OCI-LY3 (cell line): ENCODE data around the gene SP9.

Experiments
- H2AFZ ChIP-seq: fragments of 200-600, 300-600 bp; shearing (Covaris generic); 2 replicates; pipeline ENCODE4 v1.6.0; 2014; ENCODE audit warnings: antibody characterized with exemption, low read depth, low read length
- H3K27ac ChIP-seq: fragments of 200-600, 300-600 bp; sonication (generic); 2 replicates; pipeline ENCODE4 v1.5.1; 2014; ENCODE audit warnings: mild to moderate bottlenecking, low read length, moderate library complexity, mixed read lengths
- H3K27me3 ChIP-seq: fragments of 200-600, 300-600 bp; sonication (generic); 2 replicates; pipeline ENCODE4 v1.6.1; 2014; ENCODE audit warnings: low read depth, low read length, mixed read lengths
- H3K36me3 ChIP-seq: fragments of 200-600, 300-600 bp; sonication (generic); replicated peaks from 2 replicates; pipeline ENCODE3; 2014; ENCODE audit warnings: low read depth, low read length, mixed read lengths
- H3K4me1 ChIP-seq: fragments of 300-600, 200-600 bp; sonication (generic); 2 replicates; pipeline ENCODE4 v1.6.1; 2014; ENCODE audit warnings: low read length, mixed read lengths
- H3K4me2 ChIP-seq: fragments of 200-600, 300-600 bp; sonication (generic); 2 replicates; pipeline ENCODE4 v1.6.1; 2014; ENCODE audit warnings: low read length, mixed read lengths
- H3K4me3 ChIP-seq: fragments of 300-600, 200-600 bp; sonication (generic); 2 replicates; pipeline ENCODE4 v1.5.1; 2014; ENCODE audit warnings: antibody characterized with exemption, mild to moderate bottlenecking, low read length, moderate library complexity
- H3K79me2 ChIP-seq: fragments of 300-600, 200-600 bp; shearing (Covaris generic); 2 replicates; pipeline ENCODE4 v1.6.1; 2014; ENCODE audit warnings: mild to moderate bottlenecking, low read length, mixed read lengths
- H3K9ac ChIP-seq: fragments of 300-600, 200-600 bp; shearing (Covaris generic); 2 replicates; pipeline ENCODE4 v1.6.0; 2014; ENCODE audit warnings: mild to moderate bottlenecking, low read length, moderate library complexity
- H3K9me3 ChIP-seq: fragments of 200-600, 300-600 bp; shearing (Covaris generic); 2 replicates; pipeline ENCODE4 v1.6.1; 2014; ENCODE audit warnings: low read length, mixed read lengths; ENCODE audit not compliant: insufficient read depth
- H4K20me1 ChIP-seq: fragments of 200-600, 300-600 bp; sonication (generic); 2 replicates; pipeline ENCODE4 v1.6.1; 2016; ENCODE audit warnings: low read length, mixed read lengths; ENCODE audit not compliant: insufficient read depth
- CTCF ChIP-seq: fragments of 200-600, 300-600 bp; sonication (generic); IDR thresholded peaks from 2 replicates; pipeline ENCODE4 v1.5.1; 2014; ENCODE audit warnings: antibody characterized with exemption, low read length, low read depth
- EZH2phosphoT487 ChIP-seq: fragments of 200-600 bp; shearing (Covaris generic); IDR thresholded peaks from 2 replicates; pipeline ENCODE4 v1.6.1; 2018; ENCODE audit warnings: antibody characterized with exemption, mixed run types, low read depth

Gene SP9

GRCh38 chr2:174338671-174339560 lies 4.2 kb downstream of the SP9 start:
- Histone ChIP-seq H3K4me3 (peak overlapping the region; percentile 1), H3K27ac (no peak overlapping the region), H2AFZ (peak overlapping the region; percentile 11; the same call in 1 of the 2 replicates), H3K27me3 (peaks cover 12% of the 10 kb centered on the region), H4K20me1 (no peaks in the 10 kb centered on the region), H3K4me2 (peak overlapping the region; percentile 46), H3K4me1 (peaks cover 13% of the 10 kb centered on the region; the same call in 1 of the 2 replicates), H3K36me3 (no peaks in the 10 kb centered on the region), H3K79me2 (no peaks in the 10 kb centered on the region), H3K9me3 (no peaks in the 10 kb centered on the region), H3K9ac (no peak overlapping the region)
- TF ChIP-seq CTCF (no peak), EZH2phosphoT487 (no peak)

GRCh38 chr2:174339561-174340399 lies 5.0 kb downstream of the SP9 start:
- Histone ChIP-seq H2AFZ (0 out of 2 replicates have a peak overlapping the region, but pooled peaks have one; percentile 11), H3K4me2 (peak overlapping the region; percentile 46)

GRCh38 chr2:174340400-174341292 lies 5.9 kb downstream of the SP9 start:
- Histone ChIP-seq H3K9me3 (no peaks in the 10 kb centered on the region), H3K4me1 (peaks cover 16% of the 10 kb centered on the region; the same call in 1 of the 2 replicates), H2AFZ (no peak overlapping the region), H4K20me1 (no peaks in the 10 kb centered on the region), H3K79me2 (no peaks in the 10 kb centered on the region), H3K27ac (no peak overlapping the region), H3K9ac (no peak overlapping the region), H3K27me3 (peaks cover 12% of the 10 kb centered on the region), H3K4me2 (no peak overlapping the region), H3K36me3 (no peaks in the 10 kb centered on the region), H3K4me3 (no peak overlapping the region)
- no peak for TF ChIP-seq EZH2phosphoT487
- no peak for TF ChIP-seq CTCF

More at GRCh38 chr2:174339561-174340399, 5.0 kb downstream of the SP9 start:
- no peak overlapping the region for H3K9ac ChIP-seq
- no peaks in the 10 kb centered on the region for H3K9me3 ChIP-seq
- H3K4me1 ChIP-seq = peaks cover 13% of the 10 kb centered on the region; the same call in 1 of the 2 replicates
- H3K27me3 ChIP-seq = peaks cover 12% of the 10 kb centered on the region
- no peaks in the 10 kb centered on the region for H3K36me3 ChIP-seq
- no peak overlapping the region; the same call in 1 of the 2 replicates for H3K4me3 ChIP-seq
- no peaks in the 10 kb centered on the region for H4K20me1 ChIP-seq
- H3K27ac ChIP-seq = no peak overlapping the region
- no peaks in the 10 kb centered on the region for H3K79me2 ChIP-seq
- TF ChIP-seq EZH2phosphoT487 (no peak), CTCF (no peak)
